Endothelial cell of umbilical vein (primary cell): Measurements from ENCODE around the gene CLIP1.

Experiments
- CTCF ChIP-seq, 2 donors: IDR thresholded peaks; 1 replicate in 1 of 2; 2 replicates in 1 of 2; pipeline ENCODE4 v1.5.1; 2011; ENCODE audit warnings: low read length in 2 of 2, mild to moderate bottlenecking in 2 of 2, moderate library complexity in 2 of 2, control low read depth in 1 of 2, inconsistent platforms in 1 of 2, low read depth in 1 of 2; ENCODE audit not compliant: insufficient read depth in 1 of 2; ENCODE audit errors: extremely low read depth in 1 of 2
- EZH2 ChIP-seq: IDR thresholded peaks from 2 replicates; pipeline ENCODE4 v1.6.1; 2012; ENCODE audit warnings: borderline replicate concordance, low read depth, mild to moderate bottlenecking, moderate library complexity, low read length, inconsistent platforms; ENCODE audit not compliant: severe bottlenecking
- FOS ChIP-seq: IDR thresholded peaks from 2 replicates; pipeline ENCODE4 v1.6.1; 2011; ENCODE audit warnings: mild to moderate bottlenecking, low read length, moderate library complexity, borderline replicate concordance; ENCODE audit not compliant: insufficient read depth
- JUN ChIP-seq: IDR thresholded peaks from 2 replicates; pipeline ENCODE4 v1.6.1; 2011; ENCODE audit warnings: borderline replicate concordance, low read depth; ENCODE audit not compliant: insufficient read length, insufficient read depth
- POLR2A ChIP-seq: IDR thresholded peaks from 2 replicates; pipeline ENCODE4 v1.6.1; 2012; ENCODE audit warnings: low read depth, mild to moderate bottlenecking, control low read depth, low read length
- POLR2AphosphoS5 ChIP-seq: IDR thresholded peaks from 2 replicates; pipeline ENCODE4 v1.6.1; 2012; ENCODE audit warnings: low read depth, mild to moderate bottlenecking, control low read depth, low read length, moderate library complexity; ENCODE audit not compliant: insufficient read depth

- no peak for TF ChIP-seq CTCF (IDR thresholded peaks at IDR 0.05; ENCODE audit: extremely low read depth in 1 of 2, insufficient read depth in 1 of 2, low read depth in 1 of 2, low read length in 2 of 2)
- TF ChIP-seq EZH2 = no peak
- TF ChIP-seq JUN = no peak
- no peak for TF ChIP-seq POLR2A
- TF ChIP-seq POLR2AphosphoS5 = no peak
- no peak for TF ChIP-seq FOS
Measured at GRCh38 chr12:122349078-122349477, 73.4 kb downstream of the CLIP1 start.
